Measurements from ENCODE around the gene DSCAML1.

DNA sequence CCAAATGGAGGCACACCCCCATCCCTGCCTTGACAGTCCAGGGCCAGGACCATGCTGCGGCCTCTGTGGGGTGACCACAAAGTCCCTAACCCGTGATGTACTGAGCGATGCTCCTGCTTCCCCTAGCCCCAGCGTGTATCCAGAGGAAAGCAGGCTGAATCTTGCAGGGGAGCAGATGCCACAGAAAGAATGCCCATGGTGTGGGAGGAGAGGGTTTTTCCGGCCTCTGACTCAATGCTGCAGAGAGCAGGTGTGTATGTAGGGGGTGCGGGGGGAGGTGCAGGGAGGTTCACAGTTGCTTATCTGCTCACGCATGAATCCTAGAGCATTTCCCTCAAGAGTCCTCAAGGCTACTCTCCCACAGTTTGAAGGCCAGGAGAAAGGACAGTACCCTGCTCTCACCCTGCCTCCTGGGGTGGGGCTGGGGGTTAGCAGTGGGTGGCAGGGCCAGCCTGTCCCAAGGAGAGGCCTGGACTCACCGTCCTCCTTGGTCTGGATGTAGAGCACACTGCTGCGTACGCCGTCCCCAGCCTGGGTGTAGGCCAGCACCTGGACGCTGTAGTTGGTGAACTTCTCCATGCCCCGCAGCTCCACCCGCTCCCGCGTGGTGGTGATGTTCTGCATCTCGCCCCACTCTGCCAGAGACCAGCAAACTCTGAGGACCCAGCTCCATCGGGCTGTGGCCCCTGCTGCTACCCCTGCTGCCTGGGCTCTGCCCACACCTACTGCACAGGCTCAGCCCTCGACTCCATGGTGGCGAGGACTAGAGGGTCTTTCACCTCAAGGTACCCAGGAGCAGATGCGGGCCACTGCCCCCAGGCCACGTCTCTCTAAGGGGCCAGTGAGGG is 338.5 kb downstream of the DSCAML1 start:
- TF ChIP-seq, protein P1, sequence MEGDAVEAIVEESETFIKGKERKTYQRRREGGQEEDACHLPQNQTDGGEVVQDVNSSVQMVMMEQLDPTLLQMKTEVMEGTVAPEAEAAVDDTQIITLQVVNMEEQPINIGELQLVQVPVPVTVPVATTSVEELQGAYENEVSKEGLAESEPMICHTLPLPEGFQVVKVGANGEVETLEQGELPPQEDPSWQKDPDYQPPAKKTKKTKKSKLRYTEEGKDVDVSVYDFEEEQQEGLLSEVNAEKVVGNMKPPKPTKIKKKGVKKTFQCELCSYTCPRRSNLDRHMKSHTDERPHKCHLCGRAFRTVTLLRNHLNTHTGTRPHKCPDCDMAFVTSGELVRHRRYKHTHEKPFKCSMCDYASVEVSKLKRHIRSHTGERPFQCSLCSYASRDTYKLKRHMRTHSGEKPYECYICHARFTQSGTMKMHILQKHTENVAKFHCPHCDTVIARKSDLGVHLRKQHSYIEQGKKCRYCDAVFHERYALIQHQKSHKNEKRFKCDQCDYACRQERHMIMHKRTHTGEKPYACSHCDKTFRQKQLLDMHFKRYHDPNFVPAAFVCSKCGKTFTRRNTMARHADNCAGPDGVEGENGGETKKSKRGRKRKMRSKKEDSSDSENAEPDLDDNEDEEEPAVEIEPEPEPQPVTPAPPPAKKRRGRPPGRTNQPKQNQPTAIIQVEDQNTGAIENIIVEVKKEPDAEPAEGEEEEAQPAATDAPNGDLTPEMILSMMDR (IDR thresholded peaks at IDR 0.05 in 2 of 3, conservative IDR thresholded peaks at IDR 0.05 in 1 of 3; ENCODE audit: insufficient read depth in 2 of 3, low read depth in 1 of 3, low read length in 3 of 3) = no peak
- TF ChIP-seq EGR1 (conservative IDR thresholded peaks at IDR 0.05) = no peak
- TF ChIP-seq EP300 (IDR thresholded peaks at IDR 0.05; ENCODE audit: low read length) = no peak
- TF ChIP-seq RBM25 (IDR thresholded peaks at IDR 0.05; ENCODE audit: low read depth, low read length, severe bottlenecking) = no peak
- no peak for TF ChIP-seq MAFG (tag; conservative IDR thresholded peaks at IDR 0.05)
- TF ChIP-seq, protein P2, sequence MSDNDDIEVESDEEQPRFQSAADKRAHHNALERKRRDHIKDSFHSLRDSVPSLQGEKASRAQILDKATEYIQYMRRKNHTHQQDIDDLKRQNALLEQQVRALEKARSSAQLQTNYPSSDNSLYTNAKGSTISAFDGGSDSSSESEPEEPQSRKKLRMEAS (CRISPR knock-in tag; IDR thresholded peaks at IDR 0.05) = no peak
- no peak for TF ChIP-seq MCM3 (IDR thresholded peaks at IDR 0.05)
- TF ChIP-seq BHLHE40 (IDR thresholded peaks at IDR 0.05; ENCODE audit: low read length) = no peak

Data from K562 (cell line).